Calu3 (cell line): ENCODE results near the gene ATP6V0A1. TPM values are rescaled to one million over a fixed set of nuclear protein-coding genes. Genes with fewer than 3 reads are reported as not detected.

ENCODE experiments used
- BruUV-seq: library from RNA; stranded (reverse); fragments of 400-500 nt; replicated peaks from 2 replicates; lab custom pipeline; 2021; lab: Mats Ljungman, UMichigan
- CTCF ChIA-PET: fragments of 300-600 bp; sonication (Branson Sonifier 250); formaldehyde crosslinking; loops from one replicate; lab custom pipeline; 2022; ENCODE audit warnings: antibody characterized with exemption; lab: Charles Lee
- DNase-seq: peaks from one replicate; pipeline ENCODE4 v3.0.0; 2022
- H3K27ac Mint-ChIP-seq: one replicate; pipeline ENCODE4 v1.8.0; 2022; ENCODE audit warnings: mixed read lengths; ENCODE audit not compliant: unreplicated experiment
- H3K27me3 Mint-ChIP-seq: one replicate; pipeline ENCODE4 v1.8.0; 2022; ENCODE audit warnings: mixed read lengths; ENCODE audit not compliant: unreplicated experiment
- H3K36me3 Mint-ChIP-seq: one replicate; pipeline ENCODE4 v1.8.0; 2022; ENCODE audit warnings: mild to moderate bottlenecking, moderate library complexity, mixed read lengths; ENCODE audit not compliant: insufficient read depth, unreplicated experiment
- H3K4me1 Mint-ChIP-seq: one replicate; pipeline ENCODE4 v1.8.0; 2022; ENCODE audit warnings: mild to moderate bottlenecking, low read depth, mixed read lengths; ENCODE audit not compliant: unreplicated experiment
- H3K4me3 Mint-ChIP-seq: one replicate; pipeline ENCODE4 v1.8.0; 2022; ENCODE audit warnings: mild to moderate bottlenecking, low read depth, moderate library complexity, mixed read lengths; ENCODE audit not compliant: unreplicated experiment
- H3K9me3 Mint-ChIP-seq: one replicate; pipeline ENCODE4 v1.8.0; 2022; ENCODE audit warnings: low read depth, mixed read lengths; ENCODE audit not compliant: unreplicated experiment
- intact Hi-C: fragments of 100-400 bp; cut with micrococcal nuclease; formaldehyde crosslinking; loops from one replicate; pipeline ENCODE4 v1.10.0; 2022; ENCODE audit not compliant: unreplicated experiment
- total RNA-seq: library from RNA; stranded (reverse); gene quantifications from 2 replicates; pipeline ENCODE4 v1.2.3, GENCODE V29; 2022
- TF ChIP-seq, protein P1 (sequence below): fragments of 200-600 bp; IDR thresholded peaks from one replicate; pipeline ENCODE4 v1.8.0; 2022; ENCODE audit warnings: antibody characterized with exemption; ENCODE audit not compliant: unreplicated experiment

ATP6V0A1 gene
- total RNA-seq, 1 experiment from 2014 or later, result 141 TPM

- CTCF ChIA-PET, result interaction anchor here (0.6 to 0.7 kb wide), 2 partner anchors 19 to 34 kb away, joined by 3 to 5 read pairs; no protein-coding TSS in a partner anchor
- Mint-ChIP-seq H3K9me3 (no peaks in the 10 kb centered on the region), H3K27me3 (no peaks in the 10 kb centered on the region), H3K4me3 (no peak overlapping the region), H3K36me3 (peaks cover 76% of the 10 kb centered on the region), H3K4me1 (no peaks in the 10 kb centered on the region), H3K27ac (no peak overlapping the region)
- TF ChIP-seq, protein P1, sequence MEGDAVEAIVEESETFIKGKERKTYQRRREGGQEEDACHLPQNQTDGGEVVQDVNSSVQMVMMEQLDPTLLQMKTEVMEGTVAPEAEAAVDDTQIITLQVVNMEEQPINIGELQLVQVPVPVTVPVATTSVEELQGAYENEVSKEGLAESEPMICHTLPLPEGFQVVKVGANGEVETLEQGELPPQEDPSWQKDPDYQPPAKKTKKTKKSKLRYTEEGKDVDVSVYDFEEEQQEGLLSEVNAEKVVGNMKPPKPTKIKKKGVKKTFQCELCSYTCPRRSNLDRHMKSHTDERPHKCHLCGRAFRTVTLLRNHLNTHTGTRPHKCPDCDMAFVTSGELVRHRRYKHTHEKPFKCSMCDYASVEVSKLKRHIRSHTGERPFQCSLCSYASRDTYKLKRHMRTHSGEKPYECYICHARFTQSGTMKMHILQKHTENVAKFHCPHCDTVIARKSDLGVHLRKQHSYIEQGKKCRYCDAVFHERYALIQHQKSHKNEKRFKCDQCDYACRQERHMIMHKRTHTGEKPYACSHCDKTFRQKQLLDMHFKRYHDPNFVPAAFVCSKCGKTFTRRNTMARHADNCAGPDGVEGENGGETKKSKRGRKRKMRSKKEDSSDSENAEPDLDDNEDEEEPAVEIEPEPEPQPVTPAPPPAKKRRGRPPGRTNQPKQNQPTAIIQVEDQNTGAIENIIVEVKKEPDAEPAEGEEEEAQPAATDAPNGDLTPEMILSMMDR, result no peak
- BruUV-seq, result no TSS peak
- DNase-seq, result no peak
- intact Hi-C loops, result no loop called here
Observed at GRCh38 chr17:42493319-42493718, 34.6 kb downstream of the ATP6V0A1 start.

DNA sequence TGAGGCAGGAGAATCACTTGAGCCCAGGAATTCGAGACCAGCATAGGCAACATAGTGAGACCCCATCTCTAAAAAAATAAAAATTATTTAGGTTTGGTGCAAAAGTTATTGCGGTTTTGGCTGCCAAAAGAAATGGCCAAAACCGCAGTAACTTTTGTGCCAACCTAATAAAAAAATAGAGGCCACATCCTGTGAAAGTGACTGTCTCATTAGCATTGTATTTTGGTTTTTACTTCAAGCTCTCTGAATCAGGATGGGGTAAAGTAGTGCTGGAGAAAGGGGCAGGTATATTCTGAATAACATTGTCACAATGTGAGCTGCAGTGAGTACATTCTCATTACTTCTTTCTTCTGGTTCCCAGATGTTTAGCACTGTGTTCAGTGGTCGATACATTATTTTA, 36.0 kb downstream of the ATP6V0A1 start:
- TF ChIP-seq, protein P1, result no peak

DNA sequence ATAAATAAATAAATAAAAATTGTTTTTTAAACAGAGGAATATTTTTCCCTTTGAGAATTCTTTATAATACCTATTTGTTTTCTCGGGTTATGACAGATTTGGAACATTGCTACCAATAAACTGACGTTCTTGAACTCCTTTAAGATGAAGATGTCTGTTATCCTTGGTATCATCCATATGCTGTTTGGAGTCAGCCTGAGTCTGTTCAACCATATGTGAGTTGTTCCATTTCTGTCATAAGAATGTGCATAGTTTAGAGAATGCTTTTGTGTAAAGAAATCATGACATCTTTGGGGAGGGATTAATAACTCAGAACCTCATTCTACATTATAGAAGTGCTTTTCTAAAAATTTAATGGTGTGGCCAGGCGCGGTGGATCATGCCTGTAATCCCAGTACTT, 40.1 kb downstream of the ATP6V0A1 start:
- Mint-ChIP-seq H3K36me3 (peaks cover 88% of the 10 kb centered on the region), H3K9me3 (no peaks in the 10 kb centered on the region), H3K27me3 (no peaks in the 10 kb centered on the region), H3K4me3 (no peak overlapping the region), H3K4me1 (no peaks in the 10 kb centered on the region), H3K27ac (no peak overlapping the region)
- DNase-seq, result no peak
- TF ChIP-seq, protein P1, result no peak
- intact Hi-C loops, result no loop called here
- no TSS peak for BruUV-seq
- CTCF ChIA-PET, result interaction anchor here (0.6 kb wide), 1 partner anchor 41 kb away, joined by 4 read pairs; no protein-coding TSS in a partner anchor

More for the DNA sequence above, 36.0 kb downstream of the ATP6V0A1 start:
- Mint-ChIP-seq H3K9me3 (no peaks in the 10 kb centered on the region), H3K4me1 (no peaks in the 10 kb centered on the region), H3K27me3 (no peaks in the 10 kb centered on the region), H3K36me3 (peaks cover 82% of the 10 kb centered on the region), H3K27ac (no peak overlapping the region), H3K4me3 (no peak overlapping the region)
- intact Hi-C loops, result no loop called here
- CTCF ChIA-PET, result no interaction called here
- no TSS peak for BruUV-seq
- DNase-seq, result no peak

- Mint-ChIP-seq H3K9me3 (no peaks in the 10 kb centered on the region), H3K4me3 (no peak overlapping the region), H3K36me3 (peaks cover 69% of the 10 kb centered on the region), H3K27me3 (no peaks in the 10 kb centered on the region), H3K4me1 (no peaks in the 10 kb centered on the region), H3K27ac (no peak overlapping the region)
- TF ChIP-seq, protein P1, result no peak
- no peak for DNase-seq
- BruUV-seq, result no TSS peak
- intact Hi-C loops, result no loop called here
- CTCF ChIA-PET, result no interaction called here
Observed at GRCh38 chr17:42502091-42502490, 43.4 kb downstream of the ATP6V0A1 start.
